GM12892 (cell line): ENCODE results near the gene CACNA2D4.

Experiments
- DNase-seq: peaks from one replicate; pipeline ENCODE4 v3.0.0; 2011; ENCODE audit not compliant: insufficient read length
- FAIRE-seq: peaks from 2 replicates; lab custom pipeline; 2011; peaks lifted over from hg19 to GRCh38; lab: Jason Lieb, UNC
- POLR2A ChIP-seq: IDR thresholded peaks from 2 replicates; pipeline ENCODE4 v1.6.1; 2011; ENCODE audit warnings: low read depth, low read length, control low read depth
- POLR2AphosphoS5 ChIP-seq: IDR thresholded peaks from 2 replicates; pipeline ENCODE4 v1.6.1; 2011; ENCODE audit warnings: low read depth, low read length, control low read depth
- TAF1 ChIP-seq: IDR thresholded peaks from 2 replicates; pipeline ENCODE4 v1.6.1; 2011; ENCODE audit warnings: low read depth, mild to moderate bottlenecking, control low read depth, low read length, borderline replicate concordance

Gene CACNA2D4

GRCh38 chr12:1881301-1881700 is 37.2 kb downstream of the CACNA2D4 start:
- no peak for FAIRE-seq
- TF ChIP-seq POLR2A (no peak), POLR2AphosphoS5 (no peak), TAF1 (no peak)
- DNase-seq, result no peak

- TF ChIP-seq POLR2AphosphoS5 (no peak), TAF1 (no peak), POLR2A (no peak)
- DNase-seq (no peak), FAIRE-seq (no peak)
Measured at GRCh38 chr12:1880876-1881275, 37.6 kb downstream of the CACNA2D4 start.

- no peak for TF ChIP-seq TAF1
- no peak for TF ChIP-seq POLR2AphosphoS5
- no peak for TF ChIP-seq POLR2A
- no peak for FAIRE-seq
- DNase-seq, result no peak
Measured at GRCh38 chr12:1880153-1880845, 38.2 kb downstream of the CACNA2D4 start.

- TF ChIP-seq TAF1, result no peak
- no peak for TF ChIP-seq POLR2A
- TF ChIP-seq POLR2AphosphoS5, result no peak
- no peak for DNase-seq
Measured at GRCh38 chr12:1879633-1880032, 38.8 kb downstream of the CACNA2D4 start.

GRCh38 chr12:1878695-1879094 is 39.8 kb downstream of the CACNA2D4 start:
- DNase-seq (no peak), FAIRE-seq (no peak)
- no peak for TF ChIP-seq TAF1
- TF ChIP-seq POLR2AphosphoS5, result no peak
- TF ChIP-seq POLR2A, result no peak

More at GRCh38 chr12:1879633-1880032, 38.8 kb downstream of the CACNA2D4 start:
- FAIRE-seq, result no peak

GRCh38 chr12:1878214-1878613 is 40.2 kb downstream of the CACNA2D4 start:
- TF ChIP-seq TAF1 (no peak), POLR2AphosphoS5 (no peak), POLR2A (no peak)
- FAIRE-seq (no peak), DNase-seq (no peak)

- TF ChIP-seq POLR2A (no peak), POLR2AphosphoS5 (no peak), TAF1 (no peak)
- no peak for FAIRE-seq
- no peak for DNase-seq
Measured at GRCh38 chr12:1877169-1877878, 41.1 kb downstream of the CACNA2D4 start.

- DNase-seq (no peak), FAIRE-seq (no peak)
- TF ChIP-seq TAF1, result no peak
- TF ChIP-seq POLR2A, result no peak
- TF ChIP-seq POLR2AphosphoS5, result no peak
Measured at GRCh38 chr12:1876086-1876485, 42.4 kb downstream of the CACNA2D4 start.

- FAIRE-seq (no peak), DNase-seq (no peak)
- TF ChIP-seq POLR2A, result no peak
- TF ChIP-seq TAF1, result no peak
- TF ChIP-seq POLR2AphosphoS5, result no peak
Measured at GRCh38 chr12:1875608-1876007, 42.8 kb downstream of the CACNA2D4 start.

GRCh38 chr12:1873531-1874510 is 44.6 kb downstream of the CACNA2D4 start:
- no peak for DNase-seq
- TF ChIP-seq POLR2A (no peak), TAF1 (no peak), POLR2AphosphoS5 (no peak)
- FAIRE-seq, result no peak

GRCh38 chr12:1872448-1872847 is 46.0 kb downstream of the CACNA2D4 start:
- DNase-seq (no peak), FAIRE-seq (no peak)
- TF ChIP-seq POLR2A (no peak), POLR2AphosphoS5 (no peak), TAF1 (no peak)

GRCh38 chr12:1872001-1872400 is 46.5 kb downstream of the CACNA2D4 start:
- TF ChIP-seq POLR2AphosphoS5 (no peak), POLR2A (no peak), TAF1 (no peak)
- FAIRE-seq, result no peak

More at GRCh38 chr12:1872001-1872400, 46.5 kb downstream of the CACNA2D4 start:
- DNase-seq, result no peak
